HepG2 (cell line): ENCODE measurements around the gene PLEKHN1. TPM values are rescaled to one million over a fixed set of nuclear protein-coding genes. Genes with fewer than 3 reads are reported as not detected.

Experiments used
- AGO2 ChIP-seq: fragments of 200-400 bp; formaldehyde crosslinking; optimal IDR thresholded peaks from 2 replicates; pipeline ENCODE3; 2017; ENCODE audit warnings: mild to moderate bottlenecking, low read depth, low read length, moderate library complexity
- HHEX ChIP-seq: IDR thresholded peaks from 2 replicates; pipeline ENCODE4 v1.6.1; 2016; ENCODE audit warnings: control low read depth
- HMG20B ChIP-seq: conservative IDR thresholded peaks from 2 replicates; pipeline ENCODE4 v1.6.1; 2016; ENCODE audit warnings: missing genetic modification reagents, missing compliant biosample characterization
- KLF16 ChIP-seq, 2 experiments: sonication (generic) in 1 of 2; formaldehyde crosslinking in 1 of 2; IDR thresholded peaks; 2 replicates each; pipeline versions ENCODE4 v1.6.1 to v1.8.0; 2016 to 2023; ENCODE audit warnings: missing genetic modification reagents in 2 of 2, missing compliant biosample characterization in 1 of 2
- MAZ ChIP-seq, 2 experiments: sonication (generic) in 1 of 2; formaldehyde crosslinking in 1 of 2; IDR thresholded peaks; 2 replicates each; pipeline versions ENCODE4 v1.5.0 to v1.6.1; 2012 to 2020; ENCODE audit warnings: low read depth in 2 of 2, mild to moderate bottlenecking in 2 of 2, borderline replicate concordance in 1 of 2, improper control_type of control experiment in 1 of 2, low read length in 1 of 2, missing genetic modification reagents in 1 of 2, moderate library complexity in 1 of 2
- MXD4 ChIP-seq: IDR thresholded peaks from 2 replicates; pipeline ENCODE4 v1.6.1; 2016; ENCODE audit warnings: mild to moderate bottlenecking, missing biosample characterization, missing genetic modification reagents
- NAIF1 ChIP-seq: sonication (generic); formaldehyde crosslinking; IDR thresholded peaks from 2 replicates; pipeline ENCODE4 v1.5.0; 2020; ENCODE audit warnings: mild to moderate bottlenecking, missing genetic modification reagents, borderline replicate concordance
- SMAD3 ChIP-seq: sonication (generic); formaldehyde crosslinking; IDR thresholded peaks from 2 replicates; pipeline ENCODE4 v1.4.0; 2020; ENCODE audit warnings: missing genetic modification reagents
- ZBED4 ChIP-seq: sonication (generic); formaldehyde crosslinking; IDR thresholded peaks from 2 replicates; pipeline ENCODE4 v1.4.0; 2020; ENCODE audit warnings: missing genetic modification reagents, borderline replicate concordance
- ZMYM3 ChIP-seq: sonication (generic); formaldehyde crosslinking; IDR thresholded peaks from 2 replicates; pipeline ENCODE4 v1.5.1; 2020; ENCODE audit warnings: mild to moderate bottlenecking, missing genetic modification reagents
- ZNF17 ChIP-seq: sonication (generic); formaldehyde crosslinking; IDR thresholded peaks from 2 replicates; pipeline ENCODE4 v1.5.0; 2020; ENCODE audit warnings: mild to moderate bottlenecking, missing genetic modification reagents
- ZNF275 ChIP-seq: sonication (generic); formaldehyde crosslinking; IDR thresholded peaks from 2 replicates; pipeline ENCODE4 v1.8.0; 2022; ENCODE audit warnings: missing genetic modification reagents, mild to moderate bottlenecking, inconsistent platforms, borderline replicate concordance
- ZNF431 ChIP-seq: sonication (generic); formaldehyde crosslinking; IDR thresholded peaks from 2 replicates; pipeline ENCODE4 v1.9.0; 2022; ENCODE audit warnings: missing genetic modification reagents, low read depth, mild to moderate bottlenecking, borderline replicate concordance
- ZNF589 ChIP-seq: sonication (generic); formaldehyde crosslinking; conservative IDR thresholded peaks from 2 replicates; pipeline ENCODE4 v1.8.0; 2022; ENCODE audit warnings: mild to moderate bottlenecking, moderate library complexity, missing genetic modification reagents
- ZNF646 ChIP-seq: sonication (generic); formaldehyde crosslinking; IDR thresholded peaks from 2 replicates; pipeline ENCODE4 v1.9.0; 2021; ENCODE audit warnings: mild to moderate bottlenecking, missing genetic modification reagents
- ZNF703 ChIP-seq: sonication (generic); formaldehyde crosslinking; IDR thresholded peaks from 2 replicates; pipeline ENCODE4 v1.5.1; 2020; ENCODE audit warnings: missing genetic modification reagents, mild to moderate bottlenecking, moderate library complexity, borderline replicate concordance
- polyA plus RNA-seq, 8 experiments: library from polyadenylated mRNA; depleted of rRNA in 3 of 8; stranded (reverse) in 7 of 8; unstranded in 1 of 8; fragments of >200 nt; fragmentation: Illumina TruSeq in 4 of 8; extraction: Trizol in 4 of 8; gene quantifications; 2 replicates each; pipeline versions ENCODE4 v1.2.1 to v1.2.3, GENCODE V29; 2011 to 2016; ENCODE audit warnings: low read depth in 4 of 8, missing spikeins in 1 of 8, mixed read lengths in 1 of 8; ENCODE audit not compliant: insufficient read depth in 1 of 8
- total RNA-seq, 5 experiments: library from RNA; depleted of rRNA; stranded (reverse); fragments of >200 nt; fragmentation: Illumina TruSeq; extraction: Trizol; gene quantifications; 2 replicates each; pipeline ENCODE4 v1.2.3, GENCODE V29; 2016; ENCODE audit warnings: low read depth in 1 of 5

The PLEKHN1 gene
- total and polyA plus RNA-seq, 2 of the 13 experiments (the other 11 are each of a cell fraction or from before 2014, with no cell fraction given), result 0.42 to 0.58 TPM

GRCh38 chr1:921011-921837 lies 45.1 kb upstream of the PLEKHN1 start (continued):
- no peak for TF ChIP-seq ZNF646 (CRISPR knock-in tag)
- no peak for TF ChIP-seq AGO2
- no peak for TF ChIP-seq ZNF275
- TF ChIP-seq ZNF589 (CRISPR knock-in tag), result no peak
- no peak for TF ChIP-seq MXD4 (CRISPR knock-in tag)
- TF ChIP-seq SMAD3, result no peak
- TF ChIP-seq ZMYM3 (CRISPR knock-in tag), result peak; percentile 23; the same call in 1 of the 2 replicates
- TF ChIP-seq HHEX (CRISPR knock-in tag), result no peak
- TF ChIP-seq ZNF431 (CRISPR knock-in tag), result no peak
- peak in 1 of 2 experiments; percentile 41; a peak in 1 of 4 replicates for TF ChIP-seq KLF16 (CRISPR knock-in tag; IDR thresholded peaks at IDR 0.05)
- peak; percentile 64; the same call in 1 of the 2 replicates for TF ChIP-seq HMG20B
- TF ChIP-seq MAZ (IDR thresholded peaks at IDR 0.05; ENCODE audit: borderline replicate concordance, low read depth, low read length), result peak; percentile 67; the same call in 1 of the 2 replicates
- no peak; the same call in none of the 2 replicates for TF ChIP-seq MAZ (CRISPR knock-in tag; IDR thresholded peaks at IDR 0.05; ENCODE audit: low read depth)
- no peak for TF ChIP-seq ZNF703 (CRISPR knock-in tag)
- TF ChIP-seq NAIF1 (CRISPR knock-in tag), result no peak
- TF ChIP-seq ZBED4 (CRISPR knock-in tag), result peak; percentile 39; the same call in 1 of the 2 replicates
- no peak for TF ChIP-seq ZNF17 (CRISPR knock-in tag)
